IMR-90 (cell line): ENCODE data around the gene FBXO34.

Experiments
- BHLHE40 ChIP-seq: fragments of 150-350 bp; IDR thresholded peaks from 2 replicates; pipeline ENCODE4 v1.6.1; 2016; ENCODE audit warnings: mild to moderate bottlenecking, low read depth, low read length
- CEBPB ChIP-seq: IDR thresholded peaks from 2 replicates; pipeline ENCODE4 v1.6.1; 2012; ENCODE audit warnings: low read depth, low read length, improper control_type of control experiment
- CTCF ChIP-seq: conservative IDR thresholded peaks from 2 replicates; pipeline ENCODE4 v1.5.1; 2012; ENCODE audit warnings: mild to moderate bottlenecking, low read depth, low read length, improper control_type of control experiment
- FOS ChIP-seq: fragments of 150-350 bp; IDR thresholded peaks from 2 replicates; pipeline ENCODE4 v1.6.1; 2016; ENCODE audit warnings: low read depth, low read length
- MAFK ChIP-seq: IDR thresholded peaks from 2 replicates; pipeline ENCODE4 v1.6.1; 2012; ENCODE audit warnings: low read depth, low read length, improper control_type of control experiment
- POLR2A ChIP-seq: IDR thresholded peaks from 2 replicates; pipeline ENCODE4 v1.6.1; 2012; ENCODE audit warnings: mild to moderate bottlenecking, low read depth, low read length
- RAD21 ChIP-seq: IDR thresholded peaks from 2 replicates; pipeline ENCODE4 v1.6.1; 2012; ENCODE audit warnings: low read length, improper control_type of control experiment
- RCOR1 ChIP-seq: IDR thresholded peaks from 2 replicates; pipeline ENCODE4 v1.6.1; 2012; ENCODE audit warnings: mild to moderate bottlenecking, low read length, improper control_type of control experiment; ENCODE audit not compliant: insufficient replicate concordance
- SMC3 ChIP-seq: fragments of 150-350 bp; IDR thresholded peaks from 2 replicates; pipeline ENCODE4 v1.6.1; 2016; ENCODE audit warnings: low read depth, mild to moderate bottlenecking, antibody characterized with exemption, low read length, moderate library complexity
- USF2 ChIP-seq: fragments of 150-350 bp; IDR thresholded peaks from 2 replicates; pipeline ENCODE4 v1.6.1; 2017; ENCODE audit warnings: mild to moderate bottlenecking, antibody characterized with exemption, low read length, low read depth

GRCh38 chr14:55243813-55244212 is 27.4 kb upstream of the FBXO34 start:
- TF ChIP-seq CEBPB (no peak), CTCF (no peak), MAFK (no peak), POLR2A (no peak), FOS (no peak), RCOR1 (no peak), BHLHE40 (no peak), RAD21 (no peak), USF2 (no peak), SMC3 (no peak)
